K562 (cell line): Measurements from ENCODE around the gene REM2. TPM values are rescaled to one million over a fixed set of nuclear protein-coding genes. Genes with fewer than 3 reads are reported as not detected.

Experiments used
- GTF2F1 ChIP-seq: IDR thresholded peaks from 2 replicates; pipeline ENCODE4 v1.6.1; 2011; ENCODE audit warnings: low read depth, low read length, improper control_type of control experiment
- NR2C1 ChIP-seq, 2 experiments: fragments of 450-650 bp; IDR thresholded peaks; 2 replicates each; pipeline ENCODE4 v1.6.1; 2017; ENCODE audit warnings: mild to moderate bottlenecking in 2 of 2, antibody characterized with exemption in 1 of 2, inconsistent platforms in 1 of 2, missing compliant biosample characterization in 1 of 2, missing genetic modification characterization in 1 of 2
- SMARCA5 ChIP-seq: fragments of 450-650 bp; IDR thresholded peaks from 2 replicates; pipeline ENCODE4 v1.6.1; 2016
- TCF3 ChIP-seq: sonication (generic); formaldehyde crosslinking; IDR thresholded peaks from 2 replicates; pipeline ENCODE4 v1.4.0; 2020; ENCODE audit warnings: mild to moderate bottlenecking, missing genetic modification reagents
- ZBTB17 ChIP-seq: fragments of 450-650 bp; formaldehyde crosslinking; IDR thresholded peaks from 2 replicates; pipeline ENCODE4 v1.4.0; 2020; ENCODE audit warnings: mild to moderate bottlenecking
- polyA plus RNA-seq, 8 experiments: library from polyadenylated mRNA; depleted of rRNA in 4 of 8; stranded (reverse) in 5 of 8; unstranded in 3 of 8; fragments of >200 nt; fragmentation: Nextera tagmentation in 2 of 8; fragmentation: Illumina TruSeq in 1 of 8; extraction: Ambion mirVana in 2 of 8; extraction: Trizol in 1 of 8; gene quantifications; 2 replicates each; pipeline versions ENCODE4 v1.2.1 to v1.2.3, GENCODE V29; 2011 to 2014; ENCODE audit warnings: inconsistent platforms in 1 of 8, missing spikeins in 1 of 8
- total RNA-seq, 7 experiments: library from RNA; depleted of rRNA in 6 of 7; stranded (reverse); fragments of >200 nt in 6 of 7; fragmentation: Illumina TruSeq in 2 of 7; extraction: Trizol in 2 of 7; gene quantifications; 2 replicates each; pipeline versions ENCODE4 v1.2.1 to v1.2.3, GENCODE V29; 2011 to 2021; ENCODE audit warnings: low replicate concordance in 1 of 7
- TF ChIP-seq, protein P1 (sequence below): fragments of 450-650 bp; IDR thresholded peaks from 2 replicates; pipeline ENCODE4 v1.6.1; 2017; ENCODE audit warnings: antibody characterized with exemption

Gene REM2
- total and polyA plus RNA-seq, 9 of the 15 experiments (the other 6 are each of a cell fraction or from before 2014, with no cell fraction given), result 0.18 to 1.0 (median 0.38) TPM

DNA sequence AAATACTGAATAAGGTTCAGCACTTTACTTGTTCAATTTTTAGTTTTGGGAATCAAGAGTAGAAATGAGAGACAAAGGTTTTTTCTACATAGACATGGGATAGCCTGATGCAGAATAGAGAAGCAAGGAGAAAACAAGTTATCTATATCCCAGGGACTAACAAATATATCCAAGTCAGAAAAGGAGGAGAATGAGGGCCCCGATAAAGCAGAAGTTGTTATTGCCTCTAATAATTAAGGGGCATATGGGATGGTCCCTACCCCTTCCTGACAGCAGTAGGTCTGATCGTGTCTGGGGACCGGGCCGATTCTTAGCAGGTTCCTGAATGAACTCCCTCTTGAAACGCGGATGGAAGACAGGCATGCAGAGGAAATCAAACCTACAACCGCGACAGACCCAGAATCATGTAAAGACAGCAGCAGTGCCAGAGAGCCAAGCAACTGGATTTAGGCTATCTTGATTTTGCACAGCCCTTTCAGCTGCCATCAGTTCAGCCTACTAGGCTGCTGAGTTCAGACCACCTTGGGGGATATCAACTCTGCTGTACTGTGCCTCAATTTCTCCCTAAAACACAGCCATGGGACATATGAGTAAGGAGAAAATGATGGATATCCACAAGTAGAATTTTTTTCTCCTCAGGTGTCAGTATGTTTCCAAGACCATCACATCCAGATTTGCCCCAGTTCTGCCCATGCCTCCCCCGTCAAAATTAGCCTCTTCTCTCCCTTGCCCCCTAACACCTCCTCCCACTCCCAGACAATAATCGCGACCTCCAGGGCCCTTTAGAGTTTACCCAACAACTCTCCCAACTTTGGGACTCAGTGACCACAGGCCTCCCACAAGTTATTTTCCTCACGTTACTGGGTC lies 45.4 kb downstream of the REM2 start (continued):
- TF ChIP-seq NR2C1 (IDR thresholded peaks at IDR 0.05) (0 out of 2 replicates have a peak, but pooled peaks have one; percentile 24), NR2C1 (tag; IDR thresholded peaks at IDR 0.05) (no peak), SMARCA5 (0 out of 2 replicates have a peak, but pooled peaks have one; percentile 37), GTF2F1 (no peak), TCF3 (CRISPR knock-in tag) (peak; percentile 4; the same call in 1 of the 2 replicates), ZBTB17 (CRISPR knock-in tag) (0 out of 2 replicates have a peak, but pooled peaks have one; percentile 50)
- TF ChIP-seq, protein P1, sequence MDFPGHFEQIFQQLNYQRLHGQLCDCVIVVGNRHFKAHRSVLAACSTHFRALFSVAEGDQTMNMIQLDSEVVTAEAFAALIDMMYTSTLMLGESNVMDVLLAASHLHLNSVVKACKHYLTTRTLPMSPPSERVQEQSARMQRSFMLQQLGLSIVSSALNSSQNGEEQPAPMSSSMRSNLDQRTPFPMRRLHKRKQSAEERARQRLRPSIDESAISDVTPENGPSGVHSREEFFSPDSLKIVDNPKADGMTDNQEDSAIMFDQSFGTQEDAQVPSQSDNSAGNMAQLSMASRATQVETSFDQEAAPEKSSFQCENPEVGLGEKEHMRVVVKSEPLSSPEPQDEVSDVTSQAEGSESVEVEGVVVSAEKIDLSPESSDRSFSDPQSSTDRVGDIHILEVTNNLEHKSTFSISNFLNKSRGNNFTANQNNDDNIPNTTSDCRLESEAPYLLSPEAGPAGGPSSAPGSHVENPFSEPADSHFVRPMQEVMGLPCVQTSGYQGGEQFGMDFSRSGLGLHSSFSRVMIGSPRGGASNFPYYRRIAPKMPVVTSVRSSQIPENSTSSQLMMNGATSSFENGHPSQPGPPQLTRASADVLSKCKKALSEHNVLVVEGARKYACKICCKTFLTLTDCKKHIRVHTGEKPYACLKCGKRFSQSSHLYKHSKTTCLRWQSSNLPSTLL, result 0 out of 2 replicates have a peak, but pooled peaks have one; percentile 6
